GM21825 (cell line): ENCODE results near the gene KIZ.
A peak's percentile ranks its signal among the peaks of the same experiment; 100 is the strongest.

Experiments
- ATAC-seq: cut with Tn5 transposase; IDR thresholded peaks from one replicate; pipeline ENCODE4 v1.9.1; 2021; ENCODE audit warnings: mild to moderate bottlenecking, moderate library complexity; ENCODE audit not compliant: unreplicated experiment

Gene KIZ

GRCh38 chr20:21257192-21257591, 131.3 kb downstream of the KIZ start:
- no peak for ATAC-seq

- ATAC-seq = no peak
These were observed 132.5 kb downstream of the KIZ start for GRCh38 chr20:21258411-21258810.

- ATAC-seq = no peak
These were observed 133.5 kb downstream of the KIZ start for GRCh38 chr20:21259346-21259745.

GRCh38 chr20:21262812-21263211, 136.9 kb downstream of the KIZ start:
- ATAC-seq = no peak

- ATAC-seq = no peak
These were observed 139.6 kb downstream of the KIZ start for GRCh38 chr20:21265261-21266190.

GRCh38 chr20:21266191-21266536, 140.3 kb downstream of the KIZ start:
- no peak for ATAC-seq

GRCh38 chr20:21269772-21270171, 143.9 kb downstream of the KIZ start:
- no peak for ATAC-seq

GRCh38 chr20:21270806-21271205, 144.9 kb downstream of the KIZ start:
- no peak for ATAC-seq

GRCh38 chr20:21272279-21272678, 146.4 kb downstream of the KIZ start:
- peak; percentile 59 for ATAC-seq

GRCh38 chr20:21272679-21273078, 146.8 kb downstream of the KIZ start:
- peak; percentile 62 for ATAC-seq

GRCh38 chr20:21273755-21274386, 148.0 kb downstream of the KIZ start:
- no peak for ATAC-seq

GRCh38 chr20:21278829-21279228, 152.9 kb downstream of the KIZ start:
- no peak for ATAC-seq

- ATAC-seq = no peak
These were observed 154.0 kb downstream of the KIZ start for GRCh38 chr20:21279706-21280521.

- ATAC-seq = no peak
These were observed 154.7 kb downstream of the KIZ start for GRCh38 chr20:21280522-21281016.

- no peak for ATAC-seq
These were observed 160.9 kb downstream of the KIZ start for GRCh38 chr20:21286775-21287174.

GRCh38 chr20:21288587-21289370, 162.9 kb downstream of the KIZ start:
- ATAC-seq = no peak

GRCh38 chr20:21289651-21290050, 163.8 kb downstream of the KIZ start:
- ATAC-seq = no peak

- ATAC-seq = no peak
These were observed 165.1 kb downstream of the KIZ start for GRCh38 chr20:21291026-21291425.

GRCh38 chr20:21294755-21295154, 168.9 kb downstream of the KIZ start:
- ATAC-seq = no peak
